HEK293 (cell line): Measurements from ENCODE around the gene FGR.

Experiments
- CTCF ChIA-PET: fragments of 350-600 bp; formaldehyde crosslinking; extraction: SDS; loops from one replicate; lab custom pipeline; 2021; ENCODE audit warnings: antibody characterized with exemption; lab: Yijun Ruan, JAX
- POLR2A ChIA-PET: fragments of 300-600 bp; formaldehyde crosslinking; extraction: SDS; loops from one replicate; lab custom pipeline; 2020; ENCODE audit warnings: antibody characterized with exemption, inconsistent platforms; lab: Yijun Ruan, JAX
- H3K27ac ChIP-seq: fragments of 200-500 bp; sonication (Bioruptor generic); 2 replicates; pipeline ENCODE4 v1.5.1; 2014; ENCODE audit warnings: low read depth, low read length, control low read depth, inconsistent platforms; ENCODE audit errors: extremely low read depth
- H3K36me3 ChIP-seq, 2 experiments: fragments of 200-500 bp in 1 of 2; sonication (Bioruptor generic) in 1 of 2; 1 replicate in 1 of 2; 2 replicates in 1 of 2; pipeline ENCODE4 v1.5.1; 2014 to 2017; ENCODE audit warnings: inconsistent platforms in 2 of 2, low read length in 2 of 2; ENCODE audit not compliant: control insufficient read depth in 2 of 2, insufficient read depth in 1 of 2
- H3K4me1 ChIP-seq: fragments of 200-500 bp; sonication (Bioruptor generic); 2 replicates; pipeline ENCODE4 v1.5.1; 2014; ENCODE audit warnings: mild to moderate bottlenecking, low read length, inconsistent platforms; ENCODE audit not compliant: control insufficient read depth, insufficient read depth
- H3K4me3 ChIP-seq: 2 replicates; pipeline ENCODE4 v1.5.1; 2011; ENCODE audit warnings: low read depth, mild to moderate bottlenecking, control low read depth, low read length, moderate library complexity
- H3K9me3 ChIP-seq: fragments of 200-500 bp; sonication (Bioruptor generic); 2 replicates; pipeline ENCODE4 v1.5.1; 2014; ENCODE audit warnings: low read depth, low read length, inconsistent platforms; ENCODE audit not compliant: control insufficient read depth, insufficient read depth
- AEBP2 ChIP-seq: fragments of 450-650 bp; formaldehyde crosslinking; IDR thresholded peaks from 2 replicates; pipeline ENCODE4 v1.5.1; 2016; ENCODE audit warnings: missing biosample characterization, missing genetic modification characterization, borderline replicate concordance
- EGR2 ChIP-seq: fragments of 450-650 bp; formaldehyde crosslinking; IDR thresholded peaks from 2 replicates; pipeline ENCODE4 v1.5.1; 2016; ENCODE audit warnings: low read depth, missing biosample characterization, missing genetic modification characterization
- PRDM1 ChIP-seq: fragments of 450-650 bp; formaldehyde crosslinking; IDR thresholded peaks from 2 replicates; pipeline ENCODE4; 2016; ENCODE audit warnings: missing biosample characterization, missing genetic modification characterization
- REST ChIP-seq: fragments of 450-650 bp; formaldehyde crosslinking; IDR thresholded peaks from 2 replicates; pipeline ENCODE4 v1.5.1; 2016; ENCODE audit warnings: missing biosample characterization, missing genetic modification characterization
- ZFHX2 ChIP-seq: fragments of 450-650 bp; formaldehyde crosslinking; conservative IDR thresholded peaks from 2 replicates; pipeline ENCODE4 v1.5.1; 2016; ENCODE audit warnings: missing biosample characterization, missing genetic modification characterization
- ZNF10 ChIP-seq: fragments of 450-650 bp; formaldehyde crosslinking; IDR thresholded peaks from 2 replicates; pipeline ENCODE4 v1.5.1; 2017; ENCODE audit warnings: missing biosample characterization, missing genetic modification characterization
- ZNF138 ChIP-seq: fragments of 450-650 bp; formaldehyde crosslinking; IDR thresholded peaks from 2 replicates; pipeline ENCODE4 v1.5.1; 2016; ENCODE audit warnings: missing biosample characterization, missing genetic modification characterization, borderline replicate concordance
- ZNF155 ChIP-seq: fragments of 450-650 bp; formaldehyde crosslinking; IDR thresholded peaks from 2 replicates; pipeline ENCODE4 v1.5.1; 2016; ENCODE audit warnings: missing biosample characterization, missing genetic modification characterization
- ZNF398 ChIP-seq: fragments of 450-650 bp; formaldehyde crosslinking; IDR thresholded peaks from 2 replicates; pipeline ENCODE4 v1.5.1; 2017; ENCODE audit warnings: missing biosample characterization, missing genetic modification characterization
- ZNF530 ChIP-seq: fragments of 450-650 bp; formaldehyde crosslinking; IDR thresholded peaks from 2 replicates; pipeline ENCODE4 v1.5.1; 2016; ENCODE audit warnings: low read depth, missing biosample characterization, missing genetic modification characterization
- ZNF561 ChIP-seq: fragments of 450-650 bp; IDR thresholded peaks from 2 replicates; pipeline ENCODE4 v1.5.1; 2018; ENCODE audit warnings: missing biosample characterization, missing genetic modification characterization, borderline replicate concordance
- ZNF670 ChIP-seq: fragments of 450-650 bp; formaldehyde crosslinking; IDR thresholded peaks from 2 replicates; pipeline ENCODE4 v1.5.1; 2016; ENCODE audit warnings: missing biosample characterization, missing genetic modification characterization, low read depth
- ZNF768 ChIP-seq: fragments of 450-650 bp; formaldehyde crosslinking; IDR thresholded peaks from 2 replicates; pipeline ENCODE4 v1.5.1; 2018; ENCODE audit warnings: missing biosample characterization, mild to moderate bottlenecking, missing genetic modification characterization
- ZNF791 ChIP-seq: fragments of 450-650 bp; formaldehyde crosslinking; IDR thresholded peaks from 2 replicates; pipeline ENCODE4 v1.5.1; 2016; ENCODE audit warnings: missing biosample characterization, missing genetic modification characterization
- ZNF837 ChIP-seq: fragments of 450-650 bp; formaldehyde crosslinking; IDR thresholded peaks from 2 replicates; pipeline ENCODE4 v1.5.1; 2016; ENCODE audit warnings: missing biosample characterization, missing genetic modification characterization
- TF ChIP-seq, protein P1 (sequence below): fragments of 450-650 bp; formaldehyde crosslinking; IDR thresholded peaks from 2 replicates; pipeline ENCODE4; 2016; ENCODE audit warnings: missing biosample characterization, missing genetic modification characterization
- TF ChIP-seq, protein P2 (sequence below): fragments of 450-650 bp; formaldehyde crosslinking; IDR thresholded peaks from 2 replicates; pipeline ENCODE4 v1.5.1; 2016; ENCODE audit warnings: missing biosample characterization, missing genetic modification characterization

The FGR gene

DNA sequence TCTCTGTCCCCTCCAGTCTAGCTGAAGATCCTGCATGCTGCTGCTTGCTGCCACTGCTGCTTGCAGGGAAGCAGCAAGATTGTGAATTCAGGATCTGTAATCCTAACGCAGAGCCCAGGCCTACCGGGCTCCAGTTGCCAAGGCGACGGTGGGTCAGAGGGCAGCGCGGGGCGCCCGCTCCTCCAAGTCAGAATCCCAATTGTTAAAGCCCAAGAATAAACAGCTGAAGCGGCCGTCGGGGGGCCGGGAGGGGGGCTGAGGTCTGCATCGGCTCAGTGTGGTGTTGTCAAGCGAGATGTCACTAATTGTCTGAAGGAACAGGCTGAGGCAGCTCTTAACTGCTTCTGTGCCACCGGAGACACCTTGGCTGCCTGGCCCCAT, 67.8 kb downstream of the FGR start (continued):
- no peak for TF ChIP-seq REST (tag by site-specific recombination)
- TF ChIP-seq, protein P1, sequence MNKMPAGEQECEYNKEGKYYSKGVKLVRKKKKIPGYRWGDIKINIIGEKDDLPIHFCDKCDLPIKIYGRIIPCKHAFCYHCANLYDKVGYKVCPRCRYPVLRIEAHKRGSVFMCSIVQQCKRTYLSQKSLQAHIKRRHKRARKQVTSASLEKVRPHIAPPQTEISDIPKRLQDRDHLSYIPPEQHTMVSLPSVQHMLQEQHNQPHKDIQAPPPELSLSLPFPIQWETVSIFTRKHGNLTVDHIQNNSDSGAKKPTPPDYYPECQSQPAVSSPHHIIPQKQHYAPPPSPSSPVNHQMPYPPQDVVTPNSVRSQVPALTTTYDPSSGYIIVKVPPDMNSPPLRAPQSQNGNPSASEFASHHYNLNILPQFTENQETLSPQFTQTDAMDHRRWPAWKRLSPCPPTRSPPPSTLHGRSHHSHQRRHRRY = no peak
- TF ChIP-seq PRDM1 (tag by site-specific recombination) = no peak

DNA sequence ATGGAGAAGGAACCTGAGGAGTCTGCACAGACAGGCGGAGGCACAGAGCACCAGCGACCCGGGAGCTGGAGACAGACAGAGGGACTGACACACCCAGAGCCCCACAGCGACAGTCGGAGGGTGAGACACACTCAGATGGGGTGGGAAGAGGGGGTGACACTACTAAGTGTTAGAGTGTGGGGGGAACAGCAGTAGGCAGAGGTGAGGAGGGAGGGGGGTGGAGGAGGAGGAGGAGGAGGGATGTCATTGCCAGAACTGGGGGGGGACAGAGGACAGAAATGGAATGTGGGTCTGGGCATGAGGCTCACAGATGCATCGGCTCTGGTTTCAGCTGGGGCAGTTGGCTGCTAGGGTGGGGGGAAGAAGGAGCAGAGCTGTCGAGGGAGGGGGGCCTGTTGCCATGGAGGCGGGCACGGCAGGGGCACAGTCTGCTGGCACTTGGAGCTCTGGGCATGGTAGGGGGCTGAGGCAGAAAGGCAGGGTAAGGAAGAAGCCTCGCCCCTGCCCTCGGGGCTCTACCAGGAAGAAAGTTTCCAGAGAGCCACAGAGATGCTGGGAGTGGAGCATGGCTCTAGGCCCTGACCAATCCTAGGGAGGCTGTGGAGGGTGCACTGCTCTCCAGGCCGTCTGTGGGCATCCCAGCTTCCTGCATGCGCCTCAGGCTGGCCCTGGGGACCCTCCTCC, 68.4 kb downstream of the FGR start:
- 0 out of 2 replicates have a peak, but pooled peaks cover 2% of the 10 kb centered on the region for H3K4me1 ChIP-seq
- ChIA-PET POLR2A (interaction anchor here (0.8 to 1.6 kb wide), 2 partner anchors 10 to 37 kb away, joined by 6 read pairs; partner anchors contain the start of gene AHDC1), CTCF (interaction anchor here (0.6 to 8.6 kb wide), 7 partner anchors 10 to 457 kb away, joined by 3 to 111 read pairs (median 18); partner anchors contain the start of gene AHDC1)
- no peak overlapping the region for H3K4me3 ChIP-seq
- H3K9me3 ChIP-seq = no peaks in the 10 kb centered on the region
- no peak for TF ChIP-seq ZNF768
- peak; percentile 54 for TF ChIP-seq ZFHX2 (tag by site-specific recombination)
- TF ChIP-seq ZNF561 = no peak
- TF ChIP-seq EGR2 (tag by site-specific recombination) = peak; percentile 67
- no peak for TF ChIP-seq ZNF10 (tag by site-specific recombination)
- TF ChIP-seq, protein P2, sequence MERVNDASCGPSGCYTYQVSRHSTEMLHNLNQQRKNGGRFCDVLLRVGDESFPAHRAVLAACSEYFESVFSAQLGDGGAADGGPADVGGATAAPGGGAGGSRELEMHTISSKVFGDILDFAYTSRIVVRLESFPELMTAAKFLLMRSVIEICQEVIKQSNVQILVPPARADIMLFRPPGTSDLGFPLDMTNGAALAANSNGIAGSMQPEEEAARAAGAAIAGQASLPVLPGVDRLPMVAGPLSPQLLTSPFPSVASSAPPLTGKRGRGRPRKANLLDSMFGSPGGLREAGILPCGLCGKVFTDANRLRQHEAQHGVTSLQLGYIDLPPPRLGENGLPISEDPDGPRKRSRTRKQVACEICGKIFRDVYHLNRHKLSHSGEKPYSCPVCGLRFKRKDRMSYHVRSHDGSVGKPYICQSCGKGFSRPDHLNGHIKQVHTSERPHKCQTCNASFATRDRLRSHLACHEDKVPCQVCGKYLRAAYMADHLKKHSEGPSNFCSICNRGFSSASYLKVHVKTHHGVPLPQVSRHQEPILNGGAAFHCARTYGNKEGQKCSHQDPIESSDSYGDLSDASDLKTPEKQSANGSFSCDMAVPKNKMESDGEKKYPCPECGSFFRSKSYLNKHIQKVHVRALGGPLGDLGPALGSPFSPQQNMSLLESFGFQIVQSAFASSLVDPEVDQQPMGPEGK (tag by site-specific recombination) = peak; percentile 45
- TF ChIP-seq ZNF398 (tag by site-specific recombination) = peak; percentile 78
- TF ChIP-seq, all 188 proteins: peak for 4
- H3K27ac ChIP-seq = no peak overlapping the region
- H3K36me3 ChIP-seq = no peaks in the 10 kb centered on the region

DNA sequence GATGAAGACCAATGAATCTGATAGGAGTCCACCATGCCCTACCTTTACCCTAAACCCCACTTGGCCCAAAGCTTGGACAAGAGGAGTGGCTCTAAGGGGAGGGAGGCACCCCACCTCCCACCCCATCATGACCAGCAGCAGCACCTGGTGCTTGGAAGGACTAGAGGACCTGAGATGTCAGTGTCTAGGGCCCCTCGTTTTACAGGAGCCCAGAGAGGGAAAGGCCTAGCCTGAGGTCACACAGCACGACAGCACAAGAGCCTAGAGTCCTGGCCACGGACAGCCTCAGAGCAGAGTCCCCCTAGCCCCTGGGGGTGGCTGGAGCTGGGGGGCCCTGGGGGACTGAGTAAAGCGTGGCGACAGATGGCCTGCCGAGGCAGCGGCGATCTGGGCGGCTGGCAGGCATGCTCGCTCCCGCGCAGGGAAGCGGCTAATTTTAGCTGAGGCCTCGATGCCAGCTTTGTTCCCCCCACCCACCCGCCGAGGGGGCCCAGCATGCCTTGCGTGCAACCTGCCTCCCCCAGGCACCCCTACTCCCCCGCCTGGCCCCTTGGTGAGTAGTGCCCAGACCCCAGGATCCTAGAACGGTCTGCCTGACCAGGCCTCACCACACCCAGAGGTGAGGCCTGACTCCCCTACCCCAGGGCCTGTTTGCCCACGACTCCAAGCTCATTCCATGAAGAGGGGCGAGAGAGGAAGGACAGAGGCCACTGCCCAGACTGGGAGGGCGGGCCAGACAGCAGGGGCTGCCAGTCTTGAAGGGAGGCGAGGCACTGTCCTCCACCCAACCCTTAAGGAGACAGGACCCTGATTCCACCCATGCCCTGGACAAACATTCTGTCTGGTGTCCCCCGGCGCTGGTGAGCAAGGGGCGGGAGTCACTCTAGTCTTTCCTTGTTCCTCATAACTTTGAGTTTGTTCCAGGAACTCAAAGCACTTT, 70.0 kb downstream of the FGR start:
- POLR2A ChIA-PET = interaction anchor here (1.0 to 1.6 kb wide), 2 partner anchors 8 to 75 kb away, joined by 5 to 6 read pairs; partner anchors contain the start of gene WASF2
- CTCF ChIA-PET = interaction anchor here (0.6 to 8.6 kb wide), 4 partner anchors 9 to 239 kb away, joined by 3 to 111 read pairs (median 4); no protein-coding TSS in a partner anchor
- Histone ChIP-seq H3K4me3 (no peak overlapping the region), H3K27ac (no peak overlapping the region), H3K4me1 (0 out of 2 replicates have a peak, but pooled peaks cover 2% of the 10 kb centered on the region), H3K9me3 (no peaks in the 10 kb centered on the region), H3K36me3 (no peaks in the 10 kb centered on the region)
- TF ChIP-seq ZNF837 (tag by site-specific recombination) (no peak), AEBP2 (tag by site-specific recombination) (no peak), ZNF530 (tag by site-specific recombination) (no peak), ZNF768 (peak; percentile 78; the same call in 1 of the 2 replicates), ZNF791 (tag by site-specific recombination) (no peak), ZNF155 (tag by site-specific recombination) (no peak), ZNF670 (tag by site-specific recombination) (no peak), ZNF138 (tag by site-specific recombination) (no peak)
